Osteocyte (in vitro differentiated cells): Measurements from ENCODE around the gene JPH4. TPM values are rescaled to one million over a fixed set of nuclear protein-coding genes. Genes with fewer than 3 reads are reported as not detected.
"Not testable (repeated sequence)": the region's sequence is repeated elsewhere in the genome, so short reads cannot be mapped to it uniquely, and the experiment has no call there.

Experiments used
- DNase-seq: peaks from one replicate; pipeline ENCODE4 v3.0.0; 2021; ENCODE audit warnings: mixed read lengths; ENCODE audit not compliant: unreplicated experiment; ENCODE audit errors: extremely low spot score
- H3K27ac Mint-ChIP-seq: one replicate; pipeline ENCODE4 v1.8.0; 2021; ENCODE audit warnings: mild to moderate bottlenecking, mixed read lengths; ENCODE audit not compliant: unreplicated experiment
- H3K27me3 Mint-ChIP-seq: one replicate; pipeline ENCODE4 v1.8.0; 2021; ENCODE audit warnings: mixed read lengths; ENCODE audit not compliant: unreplicated experiment
- H3K36me3 Mint-ChIP-seq: one replicate; pipeline ENCODE4 v1.8.0; 2021; ENCODE audit warnings: mixed read lengths; ENCODE audit not compliant: unreplicated experiment
- H3K4me1 Mint-ChIP-seq: one replicate; pipeline ENCODE4 v1.8.0; 2021; ENCODE audit warnings: mixed read lengths; ENCODE audit not compliant: unreplicated experiment
- H3K4me3 Mint-ChIP-seq: one replicate; pipeline ENCODE4 v1.8.0; 2021; ENCODE audit warnings: mild to moderate bottlenecking, moderate library complexity, mixed read lengths; ENCODE audit not compliant: unreplicated experiment
- H3K9me3 Mint-ChIP-seq: one replicate; pipeline ENCODE4 v1.8.0; 2021; ENCODE audit warnings: mixed read lengths; ENCODE audit not compliant: unreplicated experiment
- CTCF ChIP-seq: fragments of 200-600 bp; sonication (generic); IDR thresholded peaks from 2 replicates; pipeline ENCODE4 v1.5.0; 2021; ENCODE audit warnings: antibody characterized with exemption, mild to moderate bottlenecking, moderate library complexity
- total RNA-seq: library from RNA; stranded (reverse); gene quantifications from 2 replicates; pipeline ENCODE4 v1.2.1, GENCODE V29; 2021

JPH4 gene
- total RNA-seq, 1 donor from 2014 or later = not detected

- TF ChIP-seq CTCF = peak; percentile 80
- no peak overlapping the region for H3K4me3 Mint-ChIP-seq
- peak; percentile 95 for DNase-seq
- no peak overlapping the region for H3K27ac Mint-ChIP-seq
- peaks cover 33% of the 10 kb centered on the region for H3K27me3 Mint-ChIP-seq
- no peaks in the 10 kb centered on the region for H3K36me3 Mint-ChIP-seq
- H3K9me3 Mint-ChIP-seq = no peaks in the 10 kb centered on the region
- H3K4me1 Mint-ChIP-seq = peaks cover 2% of the 10 kb centered on the region
Observed at GRCh38 chr14:23588884-23589598, 10.5 kb upstream of the JPH4 start.

- DNase-seq, H3K4me1 Mint-ChIP-seq, H3K4me3 Mint-ChIP-seq, H3K36me3 Mint-ChIP-seq, H3K9me3 Mint-ChIP-seq, H3K27ac Mint-ChIP-seq: not testable (repeated sequence)
- H3K27me3 Mint-ChIP-seq = peaks cover 31% of the 10 kb centered on the region
Observed at GRCh38 chr14:23584527-23585203, 6.1 kb upstream of the JPH4 start.

GRCh38 chr14:23583761-23584526, 5.4 kb upstream of the JPH4 start:
- not testable (repeated sequence) for H3K9me3 Mint-ChIP-seq, H3K27ac Mint-ChIP-seq, H3K36me3 Mint-ChIP-seq, DNase-seq, H3K4me3 Mint-ChIP-seq, H3K4me1 Mint-ChIP-seq
- H3K27me3 Mint-ChIP-seq = peaks cover 35% of the 10 kb centered on the region

DNA sequence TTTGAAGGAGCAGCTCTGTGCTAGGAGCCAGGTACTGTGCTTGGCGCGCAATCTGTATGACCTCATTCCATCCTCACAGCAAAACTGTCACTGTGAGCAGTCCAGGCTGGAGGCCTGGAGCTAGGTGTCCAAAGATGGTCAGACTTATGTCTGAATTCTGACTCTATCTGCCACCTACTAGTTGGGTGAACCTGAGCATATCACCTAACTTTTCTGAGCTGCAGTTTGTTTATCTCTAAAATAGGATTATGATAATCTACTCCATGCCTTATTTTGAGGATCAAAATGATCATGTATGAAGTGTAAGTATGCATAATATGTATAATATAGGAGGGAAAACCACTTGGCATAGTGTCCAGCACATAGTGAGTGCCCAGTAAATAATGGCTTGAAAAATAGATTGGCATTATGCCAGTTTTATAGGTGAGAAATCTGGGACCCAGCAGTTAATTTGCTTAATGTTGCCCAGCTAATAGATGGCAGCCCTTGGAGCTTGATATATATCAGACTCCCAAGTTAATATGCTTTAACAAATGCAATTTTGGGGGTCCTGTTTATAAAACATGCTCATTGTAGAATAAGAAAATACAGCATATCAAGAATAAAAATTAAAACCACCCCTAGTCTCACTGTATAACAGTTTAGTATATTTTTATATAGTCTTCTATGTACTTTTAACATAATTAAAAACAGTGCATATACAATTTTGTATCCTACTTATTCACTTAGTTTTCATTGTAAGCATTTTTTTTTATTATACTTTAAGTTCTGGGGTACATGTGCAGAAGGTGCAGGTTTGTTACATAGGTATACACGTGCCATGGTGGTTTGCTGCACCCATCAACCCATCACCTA, 4.5 kb upstream of the JPH4 start:
- TF ChIP-seq CTCF = no peak
- no peaks in the 10 kb centered on the region for H3K9me3 Mint-ChIP-seq
- H3K27ac Mint-ChIP-seq = no peak overlapping the region
- H3K4me3 Mint-ChIP-seq = no peak overlapping the region
- no peaks in the 10 kb centered on the region for H3K36me3 Mint-ChIP-seq
- peaks cover 43% of the 10 kb centered on the region for H3K27me3 Mint-ChIP-seq
- peaks cover 7% of the 10 kb centered on the region for H3K4me1 Mint-ChIP-seq
- DNase-seq = no peak

GRCh38 chr14:23580948-23581281, 2.3 kb upstream of the JPH4 start:
- no peak for TF ChIP-seq CTCF
- Mint-ChIP-seq H3K27me3 (peaks cover 48% of the 10 kb centered on the region), H3K4me1 (peaks cover 15% of the 10 kb centered on the region), H3K9me3 (no peaks in the 10 kb centered on the region), H3K36me3 (no peaks in the 10 kb centered on the region), H3K27ac (no peak overlapping the region), H3K4me3 (no peak overlapping the region)
- no peak for DNase-seq
